Adrenal gland (tissue), 5 donors: ENCODE measurements around the gene INPP4B.

Source experiments
- POLR2A ChIP-seq, 2 donors: fragments of 450-650 bp; IDR thresholded peaks; one replicate each; pipeline ENCODE4 v1.6.1; 2017; ENCODE audit warnings: antibody characterized with exemption in 2 of 2, mild to moderate bottlenecking in 2 of 2, moderate library complexity in 1 of 2
- TF ChIP-seq, protein P1 (sequence below), 6 experiments: fragments of 450-650 bp in 4 of 6; fragments of 200-600 bp in 2 of 6; sonication (generic) in 1 of 6; IDR thresholded peaks; 1 replicate in 5 of 6; 2 replicates in 1 of 6; pipeline versions ENCODE4 v1.5.1 to v1.8.0; 2016 to 2021; ENCODE audit warnings: antibody characterized with exemption in 6 of 6, mild to moderate bottlenecking in 2 of 6, moderate library complexity in 1 of 6
- donor health status: DM: no; HTN: no; CAD: no.

DNA sequence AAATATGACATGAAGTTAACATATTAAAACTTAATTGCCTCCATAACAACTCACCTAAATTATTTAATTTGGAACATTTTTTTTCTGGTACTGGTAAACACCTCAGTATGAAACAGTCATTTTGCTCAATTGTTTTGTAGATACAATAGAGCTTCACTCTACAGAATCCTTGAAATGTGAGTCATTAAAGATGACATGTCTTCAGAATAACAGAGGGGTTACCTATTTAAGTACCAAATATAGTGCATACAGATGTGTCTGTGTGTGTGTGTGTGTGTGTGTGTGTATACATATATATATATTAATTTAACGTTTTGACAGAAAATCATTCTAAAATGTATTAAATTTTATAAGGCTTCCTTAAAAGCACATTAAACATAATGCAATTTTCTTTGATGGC is 297.6 kb downstream of the INPP4B start:
- TF ChIP-seq POLR2A (IDR thresholded peaks at IDR 0.05) = no peak
- TF ChIP-seq, protein P1, sequence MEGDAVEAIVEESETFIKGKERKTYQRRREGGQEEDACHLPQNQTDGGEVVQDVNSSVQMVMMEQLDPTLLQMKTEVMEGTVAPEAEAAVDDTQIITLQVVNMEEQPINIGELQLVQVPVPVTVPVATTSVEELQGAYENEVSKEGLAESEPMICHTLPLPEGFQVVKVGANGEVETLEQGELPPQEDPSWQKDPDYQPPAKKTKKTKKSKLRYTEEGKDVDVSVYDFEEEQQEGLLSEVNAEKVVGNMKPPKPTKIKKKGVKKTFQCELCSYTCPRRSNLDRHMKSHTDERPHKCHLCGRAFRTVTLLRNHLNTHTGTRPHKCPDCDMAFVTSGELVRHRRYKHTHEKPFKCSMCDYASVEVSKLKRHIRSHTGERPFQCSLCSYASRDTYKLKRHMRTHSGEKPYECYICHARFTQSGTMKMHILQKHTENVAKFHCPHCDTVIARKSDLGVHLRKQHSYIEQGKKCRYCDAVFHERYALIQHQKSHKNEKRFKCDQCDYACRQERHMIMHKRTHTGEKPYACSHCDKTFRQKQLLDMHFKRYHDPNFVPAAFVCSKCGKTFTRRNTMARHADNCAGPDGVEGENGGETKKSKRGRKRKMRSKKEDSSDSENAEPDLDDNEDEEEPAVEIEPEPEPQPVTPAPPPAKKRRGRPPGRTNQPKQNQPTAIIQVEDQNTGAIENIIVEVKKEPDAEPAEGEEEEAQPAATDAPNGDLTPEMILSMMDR (IDR thresholded peaks at IDR 0.05) = no peak
